Smooth muscle cell of the brain vasculature (primary cell): Measurements from ENCODE around the gene ODAD4.
A peak's percentile ranks its signal among the peaks of the same experiment; 100 is the strongest.
"Not testable (repeated sequence)": the region's sequence is repeated elsewhere in the genome, so short reads cannot be mapped to it uniquely, and the experiment has no call there.

ENCODE experiments used
- DNase-seq: peaks from one replicate; pipeline ENCODE4 v3.0.0-alpha.2; 2012; ENCODE audit warnings: low read depth, low spot score

The ODAD4 gene

DNA sequence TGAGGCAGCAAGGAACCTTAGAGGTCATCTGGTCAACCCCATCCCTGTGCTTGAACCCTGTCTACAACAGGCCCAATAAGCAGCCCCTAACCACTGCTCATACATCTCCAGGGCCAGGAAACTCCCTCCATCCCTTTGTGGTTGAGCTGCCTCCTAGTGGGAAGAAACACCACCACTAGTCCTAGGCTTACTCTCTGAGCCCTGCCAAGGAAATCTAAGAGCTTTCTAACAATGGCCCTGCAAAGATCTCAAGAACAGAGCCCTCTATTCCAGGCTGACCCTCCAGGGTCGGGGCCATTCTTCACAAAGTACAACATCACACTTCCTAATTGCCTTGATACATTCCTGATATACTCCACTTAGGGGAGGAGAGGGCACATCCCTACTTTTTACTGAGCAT is 17.5 kb upstream of the ODAD4 start:
- no peak for DNase-seq

DNA sequence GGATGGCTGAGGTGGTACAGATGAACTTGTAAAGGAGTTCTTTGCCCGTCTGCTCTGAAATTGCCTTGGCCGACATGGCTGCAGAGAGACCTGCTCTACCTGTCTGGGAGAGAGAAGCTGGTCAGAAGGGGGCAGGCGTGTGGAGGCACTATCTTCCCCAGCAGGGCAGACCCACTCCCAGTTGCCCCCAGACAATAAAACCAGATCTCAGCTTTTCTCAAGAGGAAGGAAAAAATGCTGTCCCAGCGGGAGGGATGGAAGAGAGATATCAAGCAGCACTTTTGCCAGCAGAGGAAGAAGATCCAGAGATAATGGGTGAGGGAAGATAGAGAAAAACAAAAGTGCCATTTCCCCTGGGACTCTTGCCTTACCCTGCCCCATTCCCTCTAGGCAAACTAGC is 16.6 kb upstream of the ODAD4 start:
- no peak for DNase-seq

DNA sequence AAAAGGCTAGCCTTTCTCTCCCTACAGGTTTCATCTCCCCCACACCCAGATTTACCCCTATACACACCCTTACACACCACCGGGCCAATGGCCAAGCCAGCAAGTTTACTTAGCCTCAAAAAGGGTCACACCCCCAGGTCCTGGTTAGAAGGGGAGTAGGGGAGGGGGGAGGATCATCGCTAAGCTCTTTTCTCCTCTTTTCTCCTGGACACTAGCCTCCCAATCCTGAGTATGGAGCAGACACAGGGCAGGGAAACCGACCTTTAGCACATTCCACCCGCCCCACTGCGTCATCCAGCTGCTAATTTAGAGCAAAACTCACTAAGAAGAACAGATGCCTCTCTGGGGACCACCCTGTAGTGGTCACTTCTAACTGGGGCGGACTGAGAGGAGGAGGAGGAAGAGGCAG is 16.1 kb upstream of the ODAD4 start:
- DNase-seq, result no peak

DNA sequence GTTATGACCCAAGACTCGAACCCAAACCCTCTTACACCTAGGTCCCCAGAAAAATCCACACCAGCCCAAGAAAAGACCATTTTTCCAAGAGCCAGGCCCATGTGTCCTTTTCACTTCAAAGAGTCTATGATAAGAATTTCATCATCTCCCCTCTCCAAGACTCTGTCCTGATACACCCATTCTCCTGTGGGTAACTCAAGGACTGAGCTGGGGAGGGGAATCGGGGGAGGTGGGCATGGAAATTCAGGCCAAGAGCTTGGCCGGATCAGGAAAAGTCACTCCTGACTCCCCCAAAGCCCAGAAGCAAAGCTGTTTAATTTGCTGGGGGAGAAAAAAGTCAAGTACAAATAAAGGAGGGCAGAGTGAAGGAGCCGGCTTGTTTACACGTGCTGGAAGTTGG is 15.4 kb upstream of the ODAD4 start:
- no peak for DNase-seq

DNA sequence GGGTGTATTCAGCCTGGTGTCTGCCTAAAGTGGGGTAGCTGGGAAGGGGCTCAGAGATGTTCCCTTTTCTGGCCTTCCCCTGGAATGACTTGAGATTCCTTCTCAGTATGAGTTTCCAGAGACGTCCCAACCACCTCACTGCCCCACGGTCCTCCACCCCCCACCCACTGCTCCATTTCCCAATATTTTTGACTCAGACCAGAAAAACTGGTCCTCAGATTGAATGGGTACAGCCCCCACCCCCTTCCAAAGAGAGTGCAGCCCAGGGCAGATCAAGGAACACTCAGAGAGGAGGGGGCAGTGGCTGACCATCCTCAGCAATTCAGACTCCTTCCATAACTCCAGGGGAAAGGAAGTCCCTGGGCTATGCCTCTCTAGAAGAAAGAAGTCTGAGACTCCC is 14.9 kb upstream of the ODAD4 start:
- DNase-seq, result no peak

GRCh38 chr17:41917192-41917591 is 13.2 kb upstream of the ODAD4 start:
- no peak for DNase-seq

- DNase-seq, result no peak
Observed at GRCh38 chr17:41917679-41918313, 12.6 kb upstream of the ODAD4 start.

- peak; percentile 95 for DNase-seq
Observed at GRCh38 chr17:41918314-41919164, 11.9 kb upstream of the ODAD4 start, which contains the start of gene ACLY. Gene ACLY, minus strand, starts transcription at chr17:41918951. Its CDS starts 5,078 bp downstream, at chr17:41913873.

- no peak for DNase-seq
Observed at GRCh38 chr17:41919165-41919817, 11.1 kb upstream of the ODAD4 start.

DNA sequence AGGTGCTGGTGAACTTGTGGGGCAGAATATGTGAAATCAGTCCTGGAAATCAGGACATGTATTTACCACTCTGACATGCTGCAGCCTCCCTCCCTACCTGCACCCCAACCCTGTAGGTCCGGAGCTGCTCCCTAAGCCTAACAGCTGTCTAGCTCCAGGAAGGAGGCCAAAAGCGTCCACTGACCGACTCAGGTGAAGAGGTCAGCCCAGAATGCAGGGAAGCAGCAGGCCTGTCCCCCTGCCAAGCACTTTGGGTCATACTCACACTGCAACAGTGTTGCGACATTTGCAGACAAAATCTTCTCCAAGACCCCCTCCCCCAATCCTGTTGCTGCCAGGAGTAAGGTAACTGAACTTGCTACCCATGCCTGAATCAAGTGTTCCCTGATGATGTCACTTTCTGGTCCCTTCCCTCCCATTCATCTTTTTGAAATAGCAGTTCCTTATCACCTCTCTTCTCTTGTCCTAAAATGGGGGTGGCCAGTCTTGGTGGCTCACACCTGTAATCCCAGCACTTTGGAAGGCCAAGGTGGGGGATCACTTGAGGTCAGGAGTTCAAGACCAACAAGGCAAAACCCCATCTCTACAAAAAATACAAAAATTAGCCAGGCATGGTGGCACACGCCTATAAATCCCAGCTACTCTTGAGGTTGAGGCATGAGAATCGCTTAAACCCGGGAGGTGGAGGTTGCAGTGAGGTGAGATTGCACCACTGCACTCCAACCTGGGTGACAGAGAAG is 10.4 kb upstream of the ODAD4 start:
- no peak for DNase-seq

DNA sequence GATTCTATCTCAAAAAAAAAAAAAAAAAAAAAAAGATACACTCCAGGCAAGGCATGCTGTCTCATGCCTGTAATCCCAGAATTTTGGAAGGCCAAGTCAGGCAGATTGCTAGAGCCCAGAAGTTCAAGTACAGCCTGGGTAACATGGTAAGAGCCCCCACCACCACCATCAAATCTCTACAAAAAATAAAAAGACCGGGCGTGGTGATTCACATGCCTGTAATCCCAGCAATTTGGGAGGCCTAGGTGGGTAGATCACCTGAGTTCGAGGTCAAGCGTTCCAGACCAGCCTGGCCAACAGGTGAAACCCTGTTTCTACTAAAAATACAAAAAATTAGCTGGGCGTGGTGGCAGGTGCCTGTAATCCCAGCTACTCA is 9.8 kb upstream of the ODAD4 start:
- DNase-seq, result no peak

- DNase-seq, result no peak
Observed at GRCh38 chr17:41925991-41926590, 4.3 kb upstream of the ODAD4 start.

GRCh38 chr17:41928693-41929251 is 1.6 kb upstream of the ODAD4 start:
- DNase-seq, result no peak

DNA sequence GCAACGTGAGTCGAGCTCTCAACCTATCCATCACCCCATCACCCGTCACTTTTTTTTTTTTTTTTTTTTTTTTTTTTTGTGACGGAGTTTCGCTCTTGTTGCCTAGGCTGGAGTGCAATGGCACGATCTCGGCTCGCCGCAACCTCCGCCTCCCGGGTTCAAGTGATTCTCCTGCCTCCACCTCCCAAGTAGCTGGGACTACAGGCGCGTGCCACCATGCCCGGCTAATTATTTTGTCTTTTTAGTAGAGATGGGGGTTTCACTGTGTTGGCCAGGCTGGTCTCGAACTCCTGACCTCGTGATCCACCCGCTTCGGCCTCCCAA is 378 bp downstream of the ODAD4 start:
- DNase-seq, result not testable (repeated sequence)

- not testable (repeated sequence) for DNase-seq
Observed at GRCh38 chr17:41931715-41932114, 1.3 kb downstream of the ODAD4 start.

DNA sequence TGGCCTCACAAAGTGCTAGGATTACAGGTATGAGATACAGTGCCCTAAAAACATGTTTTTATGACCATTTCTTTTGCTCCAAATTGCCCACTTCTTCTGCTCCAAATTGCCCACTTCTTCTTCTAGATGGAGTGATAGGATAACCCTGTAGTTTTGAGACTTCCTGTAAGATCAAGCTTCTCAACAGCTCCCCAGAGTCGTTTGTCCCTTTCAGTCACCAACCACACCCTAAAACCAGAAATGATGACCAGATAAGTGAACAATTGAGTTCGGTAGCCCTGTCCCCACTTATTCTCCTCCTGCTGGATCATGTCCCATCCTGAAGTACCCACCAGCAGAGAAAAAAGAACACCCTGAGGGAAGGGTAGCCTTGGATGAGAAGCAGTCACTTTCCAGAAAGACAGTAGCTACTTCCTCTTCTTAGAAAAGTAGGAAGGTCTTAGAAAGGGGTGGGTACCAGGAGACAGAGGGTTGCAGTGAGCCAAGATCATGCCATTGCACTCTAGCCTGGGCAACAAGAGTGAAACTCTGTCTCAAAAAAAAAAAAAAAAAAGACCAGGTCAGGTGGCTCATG is 2.5 kb downstream of the ODAD4 start:
- no peak for DNase-seq

GRCh38 chr17:41935641-41936040 is 5.2 kb downstream of the ODAD4 start:
- DNase-seq, result no peak

DNA sequence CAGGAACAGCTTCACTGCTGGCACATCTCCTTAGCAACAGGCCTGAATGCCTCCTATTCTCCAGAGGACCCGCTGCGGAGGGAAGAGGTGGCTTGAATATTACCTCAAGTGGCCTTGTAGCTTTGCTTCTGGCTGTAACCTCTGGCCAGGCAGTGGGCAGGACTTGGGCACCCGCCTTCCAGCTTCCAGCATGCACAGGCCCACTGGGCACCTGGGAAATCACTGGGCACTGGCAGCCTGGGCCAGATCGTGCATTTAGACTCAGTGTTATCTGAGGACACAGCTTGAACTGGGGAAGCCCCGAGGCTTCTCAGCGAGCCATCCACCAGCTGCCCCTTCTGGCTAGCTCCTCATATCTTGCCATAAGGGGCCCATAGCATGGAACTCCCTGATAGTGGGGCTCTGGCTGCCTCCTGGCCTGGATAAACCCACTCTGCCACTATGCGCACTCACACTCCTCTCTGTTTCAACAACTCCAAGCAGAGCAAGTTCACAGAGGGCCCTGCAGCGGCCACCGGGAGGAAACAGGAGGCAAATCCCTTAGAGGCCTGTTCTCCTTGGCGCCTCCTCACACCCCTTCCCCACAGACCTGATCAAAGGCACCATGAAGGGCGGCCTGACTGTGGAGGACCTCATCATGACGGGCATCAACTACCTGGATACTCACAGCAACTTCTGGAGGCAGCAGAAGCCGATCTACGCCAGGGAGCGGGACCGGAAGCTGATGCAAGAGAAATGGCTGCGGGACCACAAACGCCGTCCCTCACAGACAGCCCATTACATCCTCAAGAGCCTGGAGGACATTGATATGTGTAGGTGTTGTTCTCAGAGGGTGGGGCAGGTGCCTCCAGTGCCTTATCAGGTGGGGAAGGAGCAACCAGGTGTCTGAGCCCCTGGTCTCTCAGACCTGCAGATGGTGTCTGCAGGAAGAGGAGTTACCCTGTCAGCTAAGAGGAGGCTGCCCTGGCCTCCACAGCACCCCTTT is 7.8 kb downstream of the ODAD4 start:
- DNase-seq, result no peak

- DNase-seq, result no peak
Observed at GRCh38 chr17:41939044-41939692, 8.8 kb downstream of the ODAD4 start.
